UCSD-AML1 (cell line): Measurements from ENCODE around the gene LARP4B.

Experiments used
- DNase-seq: peaks from one replicate; lab custom pipeline; 2025; ENCODE audit not compliant: unreplicated experiment; lab: John Stamatoyannopoulos, UW

LARP4B gene

GRCh38 chr10:790821-791551, 140.5 kb downstream of the LARP4B start:
- DNase-seq, result no peak

- no peak for DNase-seq
Measured at GRCh38 chr10:789831-790701, 141.4 kb downstream of the LARP4B start.

GRCh38 chr10:788796-789748, 142.4 kb downstream of the LARP4B start:
- peak; percentile 62 for DNase-seq

- no peak for DNase-seq
Measured at GRCh38 chr10:787933-788651, 143.4 kb downstream of the LARP4B start.

DNA sequence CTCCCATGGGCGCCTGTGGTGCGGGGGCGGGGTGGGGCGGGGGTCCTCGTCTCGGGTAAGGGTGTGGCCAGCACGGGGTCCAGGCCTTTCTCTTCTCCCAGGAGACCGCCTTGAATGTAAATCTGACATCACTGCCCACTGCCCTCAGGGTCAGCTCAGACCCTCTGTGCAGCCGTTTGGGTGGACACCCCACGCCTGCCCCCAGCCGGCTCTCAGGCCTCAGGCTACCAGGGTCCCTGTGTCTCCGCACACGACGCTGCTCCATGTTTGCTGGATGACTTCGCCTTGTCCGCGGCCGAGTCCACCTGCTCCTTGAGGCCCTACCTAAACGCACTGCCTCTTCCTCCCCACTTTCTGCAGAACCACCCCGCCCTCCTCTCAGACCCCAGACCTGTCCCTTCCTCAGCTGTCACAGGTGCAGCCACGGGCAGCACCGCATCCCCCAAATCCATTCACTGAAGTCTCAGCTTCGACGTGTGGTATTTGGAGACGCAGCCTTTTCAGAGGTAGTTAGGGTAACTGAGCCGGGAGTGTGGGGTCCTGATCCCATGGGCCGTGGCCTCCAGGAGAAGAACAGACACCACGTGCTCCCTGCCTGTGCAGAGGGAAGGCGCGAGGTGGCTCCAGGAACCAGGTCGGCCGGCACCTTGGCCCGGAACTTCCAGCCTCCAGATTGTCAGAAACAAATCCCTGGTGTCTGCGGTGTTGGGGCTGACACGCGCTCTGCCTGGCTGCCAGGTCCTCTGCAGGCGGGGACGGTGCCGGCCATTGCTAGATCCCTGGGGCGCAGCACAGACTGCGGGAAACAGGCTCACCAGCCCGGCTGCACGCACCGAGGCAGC, 144.7 kb downstream of the LARP4B start:
- DNase-seq, result no peak

GRCh38 chr10:785861-786214, 145.7 kb downstream of the LARP4B start:
- no peak for DNase-seq

DNA sequence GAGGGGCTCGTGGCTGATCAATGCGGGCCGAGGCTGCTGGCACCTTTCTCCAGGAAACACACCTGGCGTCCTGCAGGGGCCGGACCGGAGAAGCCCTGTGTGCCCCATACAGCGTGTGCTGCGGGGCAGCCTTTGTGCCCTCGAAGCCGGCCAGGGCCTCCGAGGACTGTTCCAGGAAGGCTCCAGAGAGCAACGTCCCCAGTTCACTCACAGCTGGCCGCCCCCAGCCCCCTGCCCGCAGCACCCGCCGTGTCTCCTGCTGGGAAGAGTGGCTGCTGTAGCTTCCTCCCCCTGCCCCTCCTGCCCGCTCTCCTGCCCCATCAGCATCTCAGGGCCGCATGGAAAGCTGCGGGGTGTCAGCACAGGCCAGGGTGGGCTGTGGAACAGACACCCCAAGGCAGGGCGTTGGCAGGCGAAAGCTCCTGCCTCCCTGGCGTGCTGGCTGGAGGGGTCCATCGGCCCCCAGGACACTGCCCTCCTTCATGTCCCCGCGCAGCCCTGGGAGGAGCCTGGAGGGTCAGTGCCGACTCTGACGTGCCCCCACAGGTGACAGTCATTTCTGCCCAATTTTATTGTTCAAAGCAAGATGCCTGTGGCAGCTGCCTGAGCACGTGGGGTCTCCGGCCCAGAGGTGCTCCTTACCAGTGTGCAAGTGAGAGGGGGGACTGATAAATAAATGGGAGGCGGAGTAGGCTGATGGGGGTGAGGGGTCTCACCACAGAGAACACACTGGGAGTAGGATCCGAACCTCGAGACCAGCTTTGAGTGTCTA, 146.2 kb downstream of the LARP4B start:
- no peak for DNase-seq

DNA sequence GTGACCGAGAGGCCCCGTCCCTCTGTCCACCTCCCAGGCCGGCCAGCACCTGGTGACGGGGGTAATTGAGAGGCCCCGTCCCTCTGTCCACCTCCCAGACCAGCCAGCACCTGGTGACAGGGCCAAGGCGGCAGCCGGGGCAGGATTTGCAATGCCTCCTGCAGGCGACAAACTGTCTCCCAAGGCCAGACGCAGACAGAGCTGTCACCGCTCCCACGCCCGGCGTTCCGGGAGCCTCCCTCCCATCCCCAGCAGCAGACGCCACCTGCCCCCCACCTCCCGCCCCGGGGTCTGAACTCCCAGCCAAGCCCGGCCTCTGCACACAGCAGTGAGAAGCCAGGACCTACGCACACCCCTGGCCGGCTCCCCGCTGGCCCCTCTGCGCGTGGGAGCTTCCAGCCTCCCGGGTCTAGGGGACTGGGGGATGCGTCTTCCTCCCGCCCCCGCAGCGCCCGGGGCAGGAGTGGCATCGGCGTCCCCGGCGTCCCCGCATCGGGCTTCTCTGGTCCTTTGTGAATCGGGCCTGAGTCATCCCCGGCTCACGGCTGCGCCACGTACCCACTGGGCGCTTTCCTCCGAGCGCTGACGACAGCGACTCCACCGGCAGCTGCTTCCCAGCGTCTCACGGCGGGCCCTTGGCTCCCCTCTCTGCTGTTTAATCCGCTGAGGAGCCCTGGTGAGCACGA, 147.0 kb downstream of the LARP4B start:
- DNase-seq, result no peak

DNA sequence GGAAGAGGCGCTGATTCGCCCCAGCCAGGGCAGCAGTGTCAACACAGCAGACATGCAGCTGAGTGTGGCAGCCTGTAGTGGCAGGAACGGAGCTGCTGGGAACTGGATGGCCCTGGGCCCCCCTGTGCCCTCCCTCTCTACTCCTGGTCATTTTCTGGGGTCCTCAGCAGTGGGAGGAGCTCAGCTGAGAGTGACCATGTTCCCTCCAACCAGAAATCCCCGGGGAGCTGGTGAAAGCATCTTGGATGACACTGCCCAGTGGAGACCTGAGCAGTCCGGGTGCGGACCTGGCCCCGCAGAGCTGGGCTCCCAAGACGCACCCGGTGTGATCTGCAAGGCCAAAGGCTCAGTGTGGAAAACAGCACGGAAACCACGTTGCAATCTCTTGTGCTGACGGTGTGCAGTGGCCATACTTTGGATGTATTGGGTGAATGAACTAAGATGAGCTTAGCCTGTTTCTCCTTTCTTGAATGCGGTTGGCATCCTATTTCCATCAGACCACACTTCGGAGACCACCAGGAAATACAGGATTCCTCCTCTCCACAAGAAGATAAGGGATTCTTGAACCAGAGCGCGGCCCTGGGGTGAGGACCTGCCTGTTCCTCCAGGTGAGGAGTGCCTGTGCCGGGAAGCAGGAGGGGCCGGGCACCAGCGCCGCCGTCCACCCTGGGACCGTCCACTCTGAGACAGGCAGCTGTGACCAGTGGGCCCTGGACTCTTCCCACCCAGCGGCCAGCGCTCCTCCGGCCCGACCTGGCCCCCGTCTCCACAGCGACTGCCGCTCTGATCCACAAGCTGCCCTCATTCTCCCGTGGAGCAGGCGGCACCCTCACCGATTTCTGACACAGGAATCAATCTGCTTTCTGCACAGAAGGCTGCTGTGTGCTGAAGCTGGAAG, 148.5 kb downstream of the LARP4B start:
- DNase-seq, result no peak

DNA sequence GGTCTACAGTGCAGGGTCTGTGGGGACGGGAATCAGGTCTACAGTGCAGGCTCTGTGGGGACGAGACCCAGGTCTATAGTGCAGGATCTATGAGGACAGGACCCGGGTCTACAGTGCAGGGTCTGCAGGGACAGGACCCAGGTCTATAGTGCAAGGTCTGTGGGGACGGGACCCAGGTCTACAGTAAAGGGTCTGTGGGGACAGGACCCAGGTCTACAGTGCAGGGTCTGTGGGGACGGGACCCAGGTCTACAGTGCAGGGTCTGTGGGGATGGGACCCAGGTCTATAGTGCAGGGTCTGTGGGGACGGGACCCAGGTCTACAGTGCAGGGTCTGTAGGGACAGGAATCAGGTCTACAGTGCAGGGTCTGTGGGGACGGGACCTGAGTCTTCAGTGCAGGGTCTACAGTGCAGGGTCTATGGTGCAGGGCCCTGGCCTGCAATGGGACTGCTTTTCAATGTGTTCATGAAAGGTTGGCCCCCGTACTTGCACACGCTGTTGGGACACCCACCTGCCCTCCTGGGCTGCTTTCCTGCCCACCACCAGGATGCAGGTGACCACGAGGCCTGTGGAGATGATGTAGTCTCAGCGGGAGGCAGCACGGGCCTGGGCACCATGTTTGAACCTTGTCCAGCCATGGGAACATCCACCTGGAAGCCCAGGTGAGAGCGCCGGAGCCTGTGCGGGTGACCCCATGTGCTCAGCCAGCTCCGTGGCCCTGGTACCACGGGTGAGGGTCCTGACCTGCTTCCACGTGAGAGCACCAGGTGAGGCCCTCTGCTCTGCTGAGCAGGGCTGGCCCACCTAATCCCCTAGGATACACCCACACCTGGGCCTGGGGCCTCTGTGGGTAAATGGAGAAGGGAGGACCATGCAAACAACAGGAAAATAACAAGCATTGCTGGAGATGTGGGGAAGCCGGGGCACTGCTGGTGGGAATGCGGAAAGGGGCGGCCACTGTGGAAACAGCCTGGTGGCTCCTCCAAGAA, 150.7 kb downstream of the LARP4B start:
- DNase-seq, result no peak

- DNase-seq, result no peak
Measured at GRCh38 chr10:778626-779330, 152.7 kb downstream of the LARP4B start.

DNA sequence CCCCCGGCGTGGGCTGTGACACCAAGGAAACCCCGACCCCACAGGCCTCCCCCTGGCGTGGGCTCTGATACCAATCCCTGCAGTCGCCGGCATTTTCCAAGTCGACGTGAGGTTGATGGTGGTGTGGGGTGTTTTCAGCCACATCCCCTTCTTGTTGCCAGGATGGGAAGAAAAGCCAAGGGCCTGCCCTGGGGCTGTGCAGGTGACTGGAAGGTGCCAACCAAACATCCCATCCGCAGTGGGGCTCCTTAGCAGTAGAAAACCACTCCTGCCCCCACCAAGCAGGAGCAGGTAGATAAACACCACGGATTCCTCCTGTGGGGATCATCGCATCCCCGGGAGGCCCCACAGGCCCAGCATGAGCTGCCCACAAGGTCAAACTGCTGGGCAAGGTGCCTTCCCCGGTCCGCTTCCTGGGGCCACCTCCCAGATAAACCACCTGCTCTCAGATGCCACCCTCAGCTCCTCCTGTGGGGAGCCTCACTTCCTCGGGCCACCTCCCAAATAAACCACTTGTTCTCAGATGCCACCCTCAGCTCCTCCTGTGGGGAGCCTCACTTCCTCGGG, 153.5 kb downstream of the LARP4B start:
- no peak for DNase-seq

GRCh38 chr10:776772-777171, 154.7 kb downstream of the LARP4B start:
- no peak for DNase-seq

DNA sequence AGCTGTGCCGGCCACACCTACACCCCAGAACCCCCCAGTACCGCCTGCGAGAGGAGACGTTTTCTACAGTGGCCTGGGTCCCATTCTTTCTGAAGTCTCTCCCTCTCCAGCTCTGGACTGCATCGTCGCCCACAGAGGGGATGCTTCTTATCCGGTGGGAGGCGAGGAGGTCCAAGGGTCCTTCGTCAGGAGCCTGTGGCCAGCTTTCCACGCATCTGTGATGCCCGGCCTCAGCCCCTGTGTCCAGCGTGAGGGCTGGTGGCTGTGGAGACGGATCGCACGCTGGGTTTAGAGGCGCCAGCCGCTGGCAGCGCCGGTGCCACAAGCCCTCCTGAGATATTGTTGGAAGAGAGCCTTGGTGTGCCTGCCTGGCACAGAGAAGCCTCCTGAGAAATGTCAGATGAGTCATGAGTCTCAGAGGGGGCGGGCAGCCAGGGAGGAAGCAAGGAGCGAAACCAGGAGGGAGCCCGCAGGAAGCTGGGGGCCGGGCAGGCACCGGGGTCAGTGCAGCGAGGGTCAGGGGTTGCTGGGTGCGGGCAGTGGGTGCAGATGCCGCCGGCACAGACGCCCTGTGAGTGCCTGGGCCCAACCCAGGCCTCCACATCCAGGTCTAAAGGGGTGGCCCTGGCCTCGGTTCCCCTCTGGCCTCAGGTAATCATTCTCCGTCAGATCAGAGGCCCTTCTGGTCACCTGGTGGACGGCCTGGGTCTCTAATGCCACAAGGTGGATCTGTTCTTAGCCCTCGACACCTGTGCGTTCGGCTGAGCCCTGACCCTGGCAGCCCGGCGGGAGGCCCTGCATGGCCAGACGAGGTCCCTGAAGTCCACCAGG, 156.0 kb downstream of the LARP4B start:
- no peak for DNase-seq
